SK-N-SH (cell line): ENCODE measurements around the gene TICRR. TPM values are rescaled to one million over a fixed set of nuclear protein-coding genes. Genes with fewer than 3 reads are reported as not detected.

Experiments
- CTCF ChIA-PET: fragments of 300-600, 350-600 bp; formaldehyde crosslinking; extraction: SDS; loops from one replicate; lab custom pipeline; 2021; lab: Yijun Ruan, JAX
- POLR2A ChIA-PET: fragments of 350-600 bp; sonication (Branson Sonifier 250); formaldehyde crosslinking; extraction: SDS; loops from one replicate; lab custom pipeline; 2020; ENCODE audit warnings: antibody characterized with exemption, inconsistent platforms; lab: Yijun Ruan, JAX
- DNase-seq: peaks from one replicate; pipeline ENCODE4 v3.0.0; 2012
- H2AFZ ChIP-seq: fragments of 200-600 bp; sonication (generic); 2 replicates; pipeline ENCODE4 v1.8.1; 2016; ENCODE audit warnings: antibody characterized with exemption, mild to moderate bottlenecking, low read depth
- H3F3A ChIP-seq: fragments of 200-600 bp; sonication (generic); replicated peaks from 2 replicates; pipeline ENCODE3; 2016; ENCODE audit warnings: antibody characterized with exemption, mild to moderate bottlenecking; ENCODE audit not compliant: insufficient read depth
- H3K27ac ChIP-seq, 2 experiments: fragments of 200-500 bp in 1 of 2; fragments of 200-600 bp in 1 of 2; sonication (Bioruptor generic) in 1 of 2; sonication (generic), shearing (Covaris generic) in 1 of 2; 2 replicates each; pipeline versions ENCODE4 v1.5.1 to v1.6.1; 2014 to 2016; ENCODE audit warnings: low read depth in 2 of 2, inconsistent platforms in 1 of 2, low read length in 1 of 2, mild to moderate bottlenecking in 1 of 2, mixed read lengths in 1 of 2
- H3K27me3 ChIP-seq: fragments of 200-600 bp; sonication (generic), shearing (Covaris generic); 2 replicates; pipeline ENCODE4 v1.6.1; 2016; ENCODE audit warnings: mixed run types; ENCODE audit not compliant: insufficient read depth
- H3K36me3 ChIP-seq, 2 experiments: fragments of 200-500 bp in 1 of 2; fragments of 200-600 bp in 1 of 2; sonication (Bioruptor generic) in 1 of 2; sonication (generic) in 1 of 2; replicated peaks in 1 of 2; 2 replicates each; pipeline versions ENCODE3 to v1.5.1; 2014 to 2016; ENCODE audit warnings: low read length in 1 of 2, mild to moderate bottlenecking in 1 of 2; ENCODE audit not compliant: insufficient read depth in 2 of 2, control insufficient read depth in 1 of 2
- H3K4me1 ChIP-seq, 2 experiments: fragments of 200-500 bp in 1 of 2; fragments of 200-600 bp in 1 of 2; sonication (Bioruptor generic) in 1 of 2; sonication (generic), shearing (Covaris generic) in 1 of 2; 2 replicates each; pipeline versions ENCODE4 v1.5.1 to v1.6.1; 2014 to 2016; ENCODE audit warnings: low read depth in 1 of 2, low read length in 1 of 2, mixed run types in 1 of 2; ENCODE audit not compliant: insufficient read depth in 2 of 2, control insufficient read depth in 1 of 2
- H3K4me2 ChIP-seq: fragments of 200-600 bp; sonication (generic), shearing (Covaris generic); 2 replicates; pipeline ENCODE4 v1.6.1; 2017; ENCODE audit warnings: mixed run types
- H3K4me3 ChIP-seq, 2 experiments: fragments of 200-500 bp in 1 of 2; fragments of 200-600 bp in 1 of 2; sonication (Bioruptor generic) in 1 of 2; sonication (generic), shearing (Covaris generic) in 1 of 2; 2 replicates each; pipeline versions ENCODE4 v1.5.1 to v1.8.1; 2014 to 2016; ENCODE audit warnings: low read depth in 2 of 2, inconsistent platforms in 1 of 2, low read length in 1 of 2, mild to moderate bottlenecking in 1 of 2, mixed read lengths in 1 of 2, moderate library complexity in 1 of 2
- H3K79me2 ChIP-seq: fragments of 200-600 bp; sonication (generic); 2 replicates; pipeline ENCODE4 v1.8.1; 2017; ENCODE audit warnings: mild to moderate bottlenecking; ENCODE audit not compliant: insufficient read depth
- H3K9ac ChIP-seq: fragments of 200-600 bp; sonication (generic); 2 replicates; pipeline ENCODE4 v1.6.1; 2017; ENCODE audit warnings: mixed run types
- H3K9me2 ChIP-seq: fragments of 200-600 bp; sonication (generic); 2 replicates; pipeline ENCODE4 v1.6.1; 2017; ENCODE audit warnings: mixed run types
- H3K9me3 ChIP-seq: fragments of 200-600 bp; sonication (generic); 2 replicates; pipeline ENCODE4 v1.6.1; 2017; ENCODE audit warnings: mixed run types, mild to moderate bottlenecking, moderate library complexity
- H4K20me1 ChIP-seq: fragments of 200-600 bp; sonication (generic); 2 replicates; pipeline ENCODE4 v1.6.1; 2017; ENCODE audit warnings: mild to moderate bottlenecking, mixed run types; ENCODE audit not compliant: insufficient read depth
- CTCF ChIP-seq: fragments of 200-600 bp; sonication (generic); IDR thresholded peaks from 2 replicates; pipeline ENCODE4 v1.6.1; 2017; ENCODE audit warnings: antibody characterized with exemption, mild to moderate bottlenecking, moderate library complexity
- EP300 ChIP-seq, 2 experiments: IDR thresholded peaks; 2 replicates each; pipeline versions ENCODE4 v1.4.0 to v1.6.1; 2012; ENCODE audit warnings: borderline replicate concordance in 1 of 2, low read depth in 1 of 2, low read length in 1 of 2
- FOXM1 ChIP-seq: IDR thresholded peaks from 2 replicates; pipeline ENCODE4 v1.4.0; 2012; ENCODE audit warnings: low read depth, mild to moderate bottlenecking
- NFIC ChIP-seq: IDR thresholded peaks from 2 replicates; pipeline ENCODE4 v1.4.0; 2012; ENCODE audit warnings: borderline replicate concordance
- PBX3 ChIP-seq: IDR thresholded peaks from 2 replicates; pipeline ENCODE4; 2012
- POLR2AphosphoS5 ChIP-seq: IDR thresholded peaks from 2 replicates; pipeline ENCODE4 v1.6.1; 2012; ENCODE audit warnings: low read depth, low read length
- RAD21 ChIP-seq: IDR thresholded peaks from 2 replicates; pipeline ENCODE4 v1.6.1; 2012; ENCODE audit warnings: mild to moderate bottlenecking, low read length
- REST ChIP-seq: IDR thresholded peaks from 2 replicates; pipeline ENCODE4 v1.6.1; 2012; ENCODE audit warnings: mild to moderate bottlenecking, low read depth, low read length, moderate library complexity
- RFX5 ChIP-seq: IDR thresholded peaks from 2 replicates; pipeline ENCODE4 v1.6.1; 2012; ENCODE audit warnings: mild to moderate bottlenecking, improper control_type of control experiment, low read length
- RXRA ChIP-seq: IDR thresholded peaks from 2 replicates; pipeline ENCODE4 v1.4.0; 2012; ENCODE audit warnings: low read depth, mild to moderate bottlenecking, borderline replicate concordance
- TAF1 ChIP-seq: IDR thresholded peaks from 2 replicates; pipeline ENCODE4 v1.6.1; 2012; ENCODE audit warnings: low read depth, mild to moderate bottlenecking, low read length, moderate library complexity, borderline replicate concordance
- TEAD4 ChIP-seq: IDR thresholded peaks from 2 replicates; pipeline ENCODE4 v1.4.0; 2012; ENCODE audit warnings: mild to moderate bottlenecking, borderline replicate concordance; ENCODE audit not compliant: insufficient read depth
- YY1 ChIP-seq: IDR thresholded peaks from 2 replicates; pipeline ENCODE4 v1.4.0; 2012; ENCODE audit warnings: low read depth, mild to moderate bottlenecking
- ZBTB33 ChIP-seq: IDR thresholded peaks from 2 replicates; pipeline ENCODE4 v1.4.0; 2012; ENCODE audit warnings: low read depth, borderline replicate concordance
- WGBS: methylation state at CpG from one replicate; pipeline ENCODE4 v1.1.6; 2017; ENCODE audit warnings: low lambda C conversion rate; 5-methylcytosine and 5-hydroxymethylcytosine counted together
- polyA plus RNA-seq, 3 experiments: library from polyadenylated mRNA; depleted of rRNA; stranded (reverse); fragments of >200 nt; gene quantifications; 2 replicates each; pipeline ENCODE4 v1.2.3, GENCODE V29; 2012

TICRR gene
- polyA plus RNA-seq, 1 of the 3 experiments (the other 2 are of a cell fraction), result 3.2 TPM

- H3K79me2 ChIP-seq, result no peaks in the 10 kb centered on the region
- no peak for DNase-seq
- H3K27ac ChIP-seq, result no peak overlapping the region
- no peaks in the 10 kb centered on the region for H4K20me1 ChIP-seq
- ChIA-PET CTCF (interaction anchor here (0.6 to 1.8 kb wide), 3 partner anchors 61 to 184 kb away, joined by 3 to 7 read pairs (median 5); no protein-coding TSS in a partner anchor), POLR2A (no interaction called here)
- no peak for TF ChIP-seq RFX5
- TF ChIP-seq POLR2AphosphoS5, result no peak
- TF ChIP-seq REST, result no peak
- TF ChIP-seq TAF1, result no peak
- TF ChIP-seq TEAD4, result no peak
- TF ChIP-seq FOXM1, result no peak
- no peak for TF ChIP-seq ZBTB33
- TF ChIP-seq EP300 (IDR thresholded peaks at IDR 0.05; ENCODE audit: borderline replicate concordance in 1 of 2, low read depth in 1 of 2, low read length in 1 of 2), result no peak
- TF ChIP-seq CTCF, result no peak
- TF ChIP-seq RAD21, result no peak
- no peak for TF ChIP-seq PBX3
- no peak for TF ChIP-seq NFIC
- TF ChIP-seq YY1, result no peak
- TF ChIP-seq RXRA, result no peak
- H3K4me3 ChIP-seq, result no peak overlapping the region
- H3K36me3 ChIP-seq, result no peaks in the 10 kb centered on the region
- H3K4me1 ChIP-seq, result peaks cover 0 to 2% of the 10 kb centered on the region in 2 experiments; a peak in 1 of 4 replicates
- no peak overlapping the region for H2AFZ ChIP-seq
- H3K9me3 ChIP-seq, result peaks cover 8% of the 10 kb centered on the region
- no peak overlapping the region for H3K4me2 ChIP-seq
- H3F3A ChIP-seq, result no peaks in the 10 kb centered on the region
- no peaks in the 10 kb centered on the region; the same call in 1 of the 2 replicates for H3K27me3 ChIP-seq
- WGBS, result 32% methylated on average over 3 of the region's 3 CpGs
- H3K9ac ChIP-seq, result no peak overlapping the region
- no peaks in the 10 kb centered on the region for H3K9me2 ChIP-seq
Measured at GRCh38 chr15:89542369-89542768, 32.9 kb upstream of the TICRR start.
